K562 (cell line): ENCODE results near the gene RFT1. TPM values are rescaled to one million over a fixed set of nuclear protein-coding genes. Genes with fewer than 3 reads are reported as not detected.

ENCODE experiments used
- AFF4 ChIP-seq: sonication (generic); formaldehyde crosslinking; IDR thresholded peaks from 2 replicates; pipeline ENCODE4 v1.8.0; 2023; ENCODE audit warnings: mild to moderate bottlenecking, missing genetic modification reagents
- CBFA2T3 ChIP-seq: fragments of 450-650 bp; IDR thresholded peaks from 2 replicates; pipeline ENCODE4 v1.6.1; 2017
- CCNT2 ChIP-seq: IDR thresholded peaks from 2 replicates; pipeline ENCODE4 v1.6.1; 2011; ENCODE audit warnings: borderline replicate concordance, low read depth, mild to moderate bottlenecking, moderate library complexity, mixed read lengths, low read length; ENCODE audit not compliant: insufficient read length; ENCODE audit errors: extremely low read depth
- DPF2 ChIP-seq: fragments of 450-650 bp; IDR thresholded peaks from 2 replicates; pipeline ENCODE4 v1.6.1; 2016
- ETS1 ChIP-seq: conservative IDR thresholded peaks from 2 replicates; pipeline ENCODE4 v1.6.1; 2011; ENCODE audit warnings: low read depth, mild to moderate bottlenecking, low read length; ENCODE audit not compliant: control insufficient read depth
- GATA2 ChIP-seq: sonication (generic); formaldehyde crosslinking; IDR thresholded peaks from 2 replicates; pipeline ENCODE4 v1.4.0; 2020; ENCODE audit warnings: mild to moderate bottlenecking, missing genetic modification reagents
- JUN ChIP-seq, 2 experiments: sonication (generic) in 1 of 2; formaldehyde crosslinking in 1 of 2; IDR thresholded peaks; 2 replicates each; pipeline versions ENCODE4 v1.6.1 to v1.8.0; 2012 to 2022; ENCODE audit warnings: borderline replicate concordance in 2 of 2, mild to moderate bottlenecking in 2 of 2, improper control_type of control experiment in 1 of 2, low read depth in 1 of 2, low read length in 1 of 2, missing genetic modification reagents in 1 of 2
- KDM1A ChIP-seq, 2 experiments: fragments of 450-650 bp; IDR thresholded peaks; 2 replicates each; pipeline ENCODE4 v1.6.1; 2016; ENCODE audit warnings: mild to moderate bottlenecking in 2 of 2
- KLF16 ChIP-seq: IDR thresholded peaks from 2 replicates; pipeline ENCODE4 v1.6.1; 2016; ENCODE audit warnings: antibody characterized with exemption
- MEIS2 ChIP-seq: fragments of 450-650 bp; IDR thresholded peaks from 2 replicates; pipeline ENCODE4 v1.6.1; 2014; ENCODE audit warnings: mild to moderate bottlenecking; ENCODE audit not compliant: partially characterized antibody
- MYBL2 ChIP-seq, 2 experiments: fragments of 450-650 bp in 1 of 2; sonication (generic) in 1 of 2; formaldehyde crosslinking in 1 of 2; IDR thresholded peaks; 2 replicates each; pipeline versions ENCODE4 v1.6.1 to v1.8.1; 2017 to 2022; ENCODE audit warnings: borderline replicate concordance in 1 of 2, inconsistent platforms in 1 of 2, low read depth in 1 of 2, mild to moderate bottlenecking in 1 of 2, missing genetic modification reagents in 1 of 2, moderate library complexity in 1 of 2
- NR2C2 ChIP-seq, 2 experiments: fragments of 200-800 bp in 1 of 2; sonication (Bioruptor generic) in 1 of 2; sonication (generic) in 1 of 2; formaldehyde crosslinking in 1 of 2; IDR thresholded peaks; 2 replicates each; pipeline versions ENCODE4 v1.6.1 to v1.8.0; 2016 to 2022; ENCODE audit warnings: mild to moderate bottlenecking in 1 of 2, missing compliant biosample characterization in 1 of 2, missing genetic modification characterization in 1 of 2, missing genetic modification reagents in 1 of 2
- POLR2AphosphoS5 ChIP-seq: IDR thresholded peaks from 2 replicates; pipeline ENCODE4 v1.6.1; 2011; ENCODE audit warnings: mild to moderate bottlenecking, low read depth, low read length, moderate library complexity; ENCODE audit not compliant: control insufficient read depth, insufficient read depth
- SFPQ ChIP-seq: fragments of 200-400 bp; formaldehyde crosslinking; IDR thresholded peaks from 2 replicates; pipeline ENCODE4 v1.6.1; 2017; ENCODE audit warnings: mild to moderate bottlenecking, low read depth, low read length, moderate library complexity
- SMARCA4 ChIP-seq: fragments of 450-650 bp; IDR thresholded peaks from 2 replicates; pipeline ENCODE4 v1.6.1; 2016
- SOX6 ChIP-seq: fragments of 450-650 bp; IDR thresholded peaks from 2 replicates; pipeline ENCODE4 v1.6.1; 2014; ENCODE audit warnings: mild to moderate bottlenecking
- SPI1 ChIP-seq: IDR thresholded peaks from 2 replicates; pipeline ENCODE4 v1.6.1; 2011; ENCODE audit warnings: low read depth, low read length, control low read depth, borderline replicate concordance
- TAF9B ChIP-seq: fragments of 450-650 bp; IDR thresholded peaks from 2 replicates; pipeline ENCODE4 v1.6.1; 2018; ENCODE audit warnings: mild to moderate bottlenecking; ENCODE audit not compliant: partially characterized antibody
- TAL1 ChIP-seq: fragments of 450-650 bp; IDR thresholded peaks from 2 replicates; pipeline ENCODE4 v1.6.1; 2016; ENCODE audit warnings: mild to moderate bottlenecking
- TEAD4 ChIP-seq, 2 experiments: sonication (generic) in 1 of 2; formaldehyde crosslinking in 1 of 2; IDR thresholded peaks; 2 replicates each; pipeline versions ENCODE4 v1.6.1 to v1.8.0; 2012 to 2022; ENCODE audit warnings: borderline replicate concordance in 1 of 2, inconsistent platforms in 1 of 2, low read length in 1 of 2, mild to moderate bottlenecking in 1 of 2, missing genetic modification reagents in 1 of 2
- ZNF644 ChIP-seq: fragments of 200-800 bp; sonication (Bioruptor generic); IDR thresholded peaks from 2 replicates; pipeline ENCODE4 v1.6.1; 2016; ENCODE audit warnings: low read depth, missing genetic modification characterization, missing compliant biosample characterization
- polyA plus RNA-seq, 8 experiments: library from polyadenylated mRNA; depleted of rRNA in 4 of 8; stranded (reverse) in 5 of 8; unstranded in 3 of 8; fragments of >200 nt; fragmentation: Nextera tagmentation in 2 of 8; fragmentation: Illumina TruSeq in 1 of 8; extraction: Ambion mirVana in 2 of 8; extraction: Trizol in 1 of 8; gene quantifications; 2 replicates each; pipeline versions ENCODE4 v1.2.1 to v1.2.3, GENCODE V29; 2011 to 2014; ENCODE audit warnings: inconsistent platforms in 1 of 8, missing spikeins in 1 of 8
- total RNA-seq, 7 experiments: library from RNA; depleted of rRNA in 6 of 7; stranded (reverse); fragments of >200 nt in 6 of 7; fragmentation: Illumina TruSeq in 2 of 7; extraction: Trizol in 2 of 7; gene quantifications; 2 replicates each; pipeline versions ENCODE4 v1.2.1 to v1.2.3, GENCODE V29; 2011 to 2021; ENCODE audit warnings: low replicate concordance in 1 of 7

The RFT1 gene
- total and polyA plus RNA-seq, 9 of the 15 experiments (the other 6 are each of a cell fraction or from before 2014, with no cell fraction given), result 4.4 to 23.8 (median 8.9) TPM

GRCh38 chr3:53129344-53129743 is 891 bp downstream of the RFT1 start (continued):
- TF ChIP-seq SFPQ (no peak), POLR2AphosphoS5 (peak; percentile 90), SOX6 (peak; percentile 18; the same call in 1 of the 2 replicates), CBFA2T3 (peak; percentile 97), DPF2 (peak; percentile 85), CCNT2 (peak; percentile 36), KDM1A (IDR thresholded peaks at IDR 0.05) (peak; percentile 85 to 89; a peak in 3 of 4 replicates), NR2C2 (CRISPR knock-in tag; IDR thresholded peaks at IDR 0.05) (no peak), NR2C2 (tag; IDR thresholded peaks at IDR 0.05) (no peak; the same call in 1 of the 2 replicates), KLF16 (peak; percentile 59; the same call in 1 of the 2 replicates), ETS1 (no peak), MYBL2 (IDR thresholded peaks at IDR 0.05; ENCODE audit: low read depth) (no peak), MYBL2 (CRISPR knock-in tag; IDR thresholded peaks at IDR 0.05; ENCODE audit: borderline replicate concordance) (no peak), TEAD4 (IDR thresholded peaks at IDR 0.05; ENCODE audit: low read length) (peak; percentile 90), TEAD4 (CRISPR knock-in tag; IDR thresholded peaks at IDR 0.05; ENCODE audit: borderline replicate concordance) (no peak), JUN (IDR thresholded peaks at IDR 0.05; ENCODE audit: borderline replicate concordance, low read depth, low read length) (no peak), JUN (CRISPR knock-in tag; IDR thresholded peaks at IDR 0.05; ENCODE audit: borderline replicate concordance) (no peak), SMARCA4 (peak; percentile 73), SPI1 (peak; percentile 60; the same call in 1 of the 2 replicates), GATA2 (CRISPR knock-in tag) (peak; percentile 65), TAF9B (no peak), AFF4 (no peak), TAL1 (peak; percentile 90), ZNF644 (tag) (no peak), MEIS2 (peak; percentile 23)
